PC-9 (cell line): ENCODE measurements around the gene ARPP21.

Experiments used
- EZH2 ChIP-seq: fragments of 200-600 bp; sonication (generic); IDR thresholded peaks from 2 replicates; pipeline ENCODE4 v1.8.0; 2017; ENCODE audit warnings: antibody characterized with exemption, low read depth
- TF ChIP-seq, protein P1 (sequence below): fragments of 200-600 bp; sonication (generic); conservative IDR thresholded peaks from 2 replicates; pipeline ENCODE4 v1.6.1; 2017; ENCODE audit warnings: mixed run types, antibody characterized with exemption, mild to moderate bottlenecking, moderate library complexity

DNA sequence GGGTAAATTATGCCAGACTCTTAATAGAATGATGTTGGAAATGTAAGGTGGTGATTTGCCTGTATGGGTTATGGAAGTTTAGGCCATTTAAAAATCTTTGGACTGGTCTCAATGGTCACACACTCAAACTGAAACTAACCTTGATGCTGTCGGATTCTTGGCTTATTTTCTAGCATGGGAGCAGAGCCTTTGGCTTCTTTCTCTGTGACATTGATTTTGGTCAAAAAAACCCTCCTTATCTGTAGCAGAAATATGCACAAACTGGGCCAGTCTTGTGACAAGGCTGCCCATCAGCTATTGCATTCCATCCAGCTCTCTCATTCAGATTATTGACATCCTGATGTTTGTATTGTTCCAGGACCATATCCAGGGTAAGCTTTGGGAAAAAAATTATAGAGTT is 35.9 kb downstream of the ARPP21 start:
- TF ChIP-seq, protein P1, sequence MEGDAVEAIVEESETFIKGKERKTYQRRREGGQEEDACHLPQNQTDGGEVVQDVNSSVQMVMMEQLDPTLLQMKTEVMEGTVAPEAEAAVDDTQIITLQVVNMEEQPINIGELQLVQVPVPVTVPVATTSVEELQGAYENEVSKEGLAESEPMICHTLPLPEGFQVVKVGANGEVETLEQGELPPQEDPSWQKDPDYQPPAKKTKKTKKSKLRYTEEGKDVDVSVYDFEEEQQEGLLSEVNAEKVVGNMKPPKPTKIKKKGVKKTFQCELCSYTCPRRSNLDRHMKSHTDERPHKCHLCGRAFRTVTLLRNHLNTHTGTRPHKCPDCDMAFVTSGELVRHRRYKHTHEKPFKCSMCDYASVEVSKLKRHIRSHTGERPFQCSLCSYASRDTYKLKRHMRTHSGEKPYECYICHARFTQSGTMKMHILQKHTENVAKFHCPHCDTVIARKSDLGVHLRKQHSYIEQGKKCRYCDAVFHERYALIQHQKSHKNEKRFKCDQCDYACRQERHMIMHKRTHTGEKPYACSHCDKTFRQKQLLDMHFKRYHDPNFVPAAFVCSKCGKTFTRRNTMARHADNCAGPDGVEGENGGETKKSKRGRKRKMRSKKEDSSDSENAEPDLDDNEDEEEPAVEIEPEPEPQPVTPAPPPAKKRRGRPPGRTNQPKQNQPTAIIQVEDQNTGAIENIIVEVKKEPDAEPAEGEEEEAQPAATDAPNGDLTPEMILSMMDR, result no peak
- TF ChIP-seq EZH2, result no peak
